B cell (primary cell): Measurements from ENCODE around the gene TRAM2. TPM values are rescaled to one million over a fixed set of nuclear protein-coding genes. Genes with fewer than 3 reads are reported as not detected.

Experiments used
- ATAC-seq: fragments of 200-7000 bp; cut with Tn5 transposase; one replicate; pipeline ENCODE4 v1.10.0; 2021; ENCODE audit warnings: low read depth, mild to moderate bottlenecking, moderate number of reproducible peaks, moderate library complexity
- CTCF ChIA-PET: fragments of 350-600 bp; sonication (Branson Sonifier 250); formaldehyde crosslinking; loops from one replicate; lab custom pipeline; 2021; ENCODE audit warnings: antibody characterized with exemption, inconsistent platforms; lab: Charles Lee
- POLR2A ChIA-PET: fragments of 350-600 bp; sonication (Branson Sonifier 250); formaldehyde crosslinking; loops from one replicate; lab custom pipeline; 2021; ENCODE audit warnings: antibody characterized with exemption; lab: Charles Lee
- DNase-seq: peaks from one replicate; pipeline ENCODE4 v3.0.0; 2013
- H2AFZ ChIP-seq: 2 replicates; pipeline ENCODE4 v1.6.1; 2012; ENCODE audit warnings: mild to moderate bottlenecking, low read depth, low read length; ENCODE audit not compliant: insufficient read depth, poor library complexity, severe bottlenecking
- H3K27ac ChIP-seq, 2 donors: 1 replicate in 1 of 2; 2 replicates in 1 of 2; pipeline ENCODE4 v1.5.1; 2012 to 2013; ENCODE audit warnings: low read length in 2 of 2, mild to moderate bottlenecking in 2 of 2, moderate library complexity in 1 of 2
- H3K27me3 ChIP-seq, 4 experiments: fragments of 200-600 bp in 1 of 4; sonication (generic) in 1 of 4; replicated peaks in 1 of 4; 1 replicate in 2 of 4; 2 replicates in 2 of 4; pipeline versions ENCODE4 v1.6.1 to v1.7.0; 2013 to 2016; ENCODE audit warnings: low read length in 3 of 4, mild to moderate bottlenecking in 2 of 4, mixed read lengths in 1 of 4, moderate library complexity in 1 of 4; ENCODE audit not compliant: insufficient read depth in 4 of 4, control insufficient read depth in 3 of 4; ENCODE audit errors: control extremely low read depth in 1 of 4
- H3K36me3 ChIP-seq, 2 experiments: replicated peaks in 1 of 2; 1 replicate in 1 of 2; 2 replicates in 1 of 2; pipeline versions ENCODE4 v1.6.1 to v1.7.1; 2013; ENCODE audit warnings: low read length in 1 of 2; ENCODE audit not compliant: insufficient read depth in 2 of 2, control insufficient read depth in 1 of 2; ENCODE audit errors: control extremely low read depth in 1 of 2, extremely low read depth in 1 of 2
- H3K4me1 ChIP-seq, 2 donors: fragments of 200-600 bp in 1 of 2; sonication (generic) in 1 of 2; 1 replicate in 1 of 2; 2 replicates in 1 of 2; pipeline versions ENCODE4 v1.5.1 to v1.6.1; 2013 to 2017; ENCODE audit warnings: low read length in 2 of 2; ENCODE audit not compliant: control insufficient read depth in 2 of 2, insufficient read depth in 2 of 2
- H3K4me2 ChIP-seq: replicated peaks from 2 replicates; pipeline ENCODE3; 2012; ENCODE audit warnings: mild to moderate bottlenecking, low read depth, low read length; ENCODE audit not compliant: poor library complexity, severe bottlenecking
- H3K4me3 ChIP-seq, 5 experiments: fragments of 200-600 bp in 1 of 5; sonication (generic) in 1 of 5; 1 replicate in 3 of 5; 2 replicates in 2 of 5; pipeline versions ENCODE4 v1.5.1 to v1.7.0; 2011 to 2016; ENCODE audit warnings: low read length in 4 of 5, mild to moderate bottlenecking in 4 of 5, low read depth in 2 of 5, control low read depth in 1 of 5, moderate library complexity in 1 of 5; ENCODE audit not compliant: insufficient read depth in 1 of 5; ENCODE audit errors: control extremely low read depth in 1 of 5, extremely low read depth in 1 of 5
- H3K79me2 ChIP-seq: fragments of 200-600 bp; sonication (generic); one replicate; pipeline ENCODE4 v1.6.0; 2016; ENCODE audit warnings: low read length; ENCODE audit not compliant: control insufficient read depth, insufficient read depth
- H3K9ac ChIP-seq: fragments of 200-600 bp; sonication (generic); 2 replicates; pipeline ENCODE4 v1.6.1; 2017; ENCODE audit warnings: mild to moderate bottlenecking, low read length, moderate library complexity
- H3K9me3 ChIP-seq, 3 donors: one replicate each; pipeline versions ENCODE4 v1.6.1 to v1.7.1; 2013; ENCODE audit warnings: low read length in 2 of 3; ENCODE audit not compliant: control insufficient read depth in 2 of 3, insufficient read depth in 1 of 3; ENCODE audit errors: control extremely low read depth in 1 of 3
- H4K20me1 ChIP-seq: 2 replicates; pipeline ENCODE4 v1.6.0; 2012; ENCODE audit warnings: mild to moderate bottlenecking, low read length; ENCODE audit not compliant: insufficient read depth, control insufficient read depth, poor library complexity, severe bottlenecking
- H3K27ac Mint-ChIP-seq: one replicate; pipeline ENCODE4 v1.8.0; 2021; ENCODE audit warnings: mixed read lengths
- H3K27me3 Mint-ChIP-seq: one replicate; pipeline ENCODE4 v1.8.0; 2021; ENCODE audit warnings: mixed read lengths
- H3K4me1 Mint-ChIP-seq: one replicate; pipeline ENCODE4 v1.8.0; 2021; ENCODE audit warnings: mixed read lengths
- H3K4me3 Mint-ChIP-seq: one replicate; pipeline ENCODE4 v1.8.0; 2021; ENCODE audit warnings: mixed read lengths
- H3K9me3 Mint-ChIP-seq: one replicate; pipeline ENCODE4 v1.8.0; 2022; ENCODE audit warnings: mixed read lengths; ENCODE audit not compliant: insufficient read depth
- EZH2 ChIP-seq: IDR thresholded peaks from 2 replicates; pipeline ENCODE4 v1.6.1; 2012; ENCODE audit warnings: borderline replicate concordance, low read depth, mild to moderate bottlenecking, moderate library complexity, low read length; ENCODE audit not compliant: insufficient read depth, poor library complexity, severe bottlenecking
- WGBS: methylation state at CpG from one replicate; pipeline ENCODE4 v1.1.5; 2013; ENCODE audit warnings: missing lambda C conversion rate; ENCODE audit not compliant: insufficient coverage; 5-methylcytosine and 5-hydroxymethylcytosine counted together
- intact Hi-C: fragments of 100-400 bp; cut with micrococcal nuclease; formaldehyde crosslinking; loops from one replicate; pipeline ENCODE4 v1.10.0; 2022
- polyA plus RNA-seq: library from polyadenylated mRNA; depleted of rRNA; stranded (reverse); fragments of >200 nt; gene quantifications from 2 replicates; pipeline ENCODE4 v1.2.3, GENCODE V29; 2012
- total RNA-seq, 2 donors: library from RNA; stranded (reverse); fragments of 120-200 nt in 1 of 2; gene quantifications; 1 replicate in 1 of 2; 2 replicates in 1 of 2; pipeline versions ENCODE4 v1.2.3 to v1.2.4, GENCODE V29; 2013 to 2022
- TF ChIP-seq, protein P1 (sequence below): fragments of 200-600 bp; IDR thresholded peaks from one replicate; pipeline ENCODE4 v1.8.0; 2022; ENCODE audit warnings: antibody characterized with exemption, mild to moderate bottlenecking

TRAM2 gene
- total and polyA plus RNA-seq, 2 donors (not counting 1 experiment from before 2014, with no cell fraction given): 9.0 to 13.3 TPM

- ChIA-PET CTCF (interaction anchor here (1.1 to 3.3 kb wide), 4 partner anchors 12 to 162 kb away, joined by 3 to 32 read pairs (median 6); partner anchors contain the start of gene EFHC1), POLR2A (interaction anchor here (1.6 kb wide), 1 partner anchor 17 kb away, joined by 5 read pairs; no protein-coding TSS in a partner anchor)
- Histone ChIP-seq H3K4me1 (peaks cover 32 to 35% of the 10 kb centered on the region in 2 donors), H3K36me3 (peaks cover 0 to under 1% of the 10 kb centered on the region in 2 experiments), H3K9ac (peak overlapping the region; percentile 74), H3K4me3 (peak overlapping the region; percentile 63 to 88 (median 65)), H3K27me3 (no peaks in the 10 kb centered on the region), H3K4me2 (peak overlapping the region; percentile 66), H4K20me1 (peaks cover 18% of the 10 kb centered on the region), H3K9me3 (no peaks in the 10 kb centered on the region), H2AFZ (peak overlapping the region; percentile 89), H3K79me2 (peaks cover 31% of the 10 kb centered on the region), H3K27ac (peak overlapping the region; percentile 66 to 92)
- Mint-ChIP-seq H3K9me3 (no peaks in the 10 kb centered on the region), H3K4me1 (peaks cover 42% of the 10 kb centered on the region), H3K27me3 (no peaks in the 10 kb centered on the region), H3K27ac (peak overlapping the region; percentile 83), H3K4me3 (peak overlapping the region; percentile 92)
- TF ChIP-seq, protein P1, sequence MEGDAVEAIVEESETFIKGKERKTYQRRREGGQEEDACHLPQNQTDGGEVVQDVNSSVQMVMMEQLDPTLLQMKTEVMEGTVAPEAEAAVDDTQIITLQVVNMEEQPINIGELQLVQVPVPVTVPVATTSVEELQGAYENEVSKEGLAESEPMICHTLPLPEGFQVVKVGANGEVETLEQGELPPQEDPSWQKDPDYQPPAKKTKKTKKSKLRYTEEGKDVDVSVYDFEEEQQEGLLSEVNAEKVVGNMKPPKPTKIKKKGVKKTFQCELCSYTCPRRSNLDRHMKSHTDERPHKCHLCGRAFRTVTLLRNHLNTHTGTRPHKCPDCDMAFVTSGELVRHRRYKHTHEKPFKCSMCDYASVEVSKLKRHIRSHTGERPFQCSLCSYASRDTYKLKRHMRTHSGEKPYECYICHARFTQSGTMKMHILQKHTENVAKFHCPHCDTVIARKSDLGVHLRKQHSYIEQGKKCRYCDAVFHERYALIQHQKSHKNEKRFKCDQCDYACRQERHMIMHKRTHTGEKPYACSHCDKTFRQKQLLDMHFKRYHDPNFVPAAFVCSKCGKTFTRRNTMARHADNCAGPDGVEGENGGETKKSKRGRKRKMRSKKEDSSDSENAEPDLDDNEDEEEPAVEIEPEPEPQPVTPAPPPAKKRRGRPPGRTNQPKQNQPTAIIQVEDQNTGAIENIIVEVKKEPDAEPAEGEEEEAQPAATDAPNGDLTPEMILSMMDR: no peak
- no peak for TF ChIP-seq EZH2
- ATAC-seq (no peak), DNase-seq (peak; percentile 16)
- intact Hi-C loops: loop anchor here (2.0 to 5.0 kb wide), 4 partner anchors 81 to 1214 kb away; partner anchors contain the start of gene PAQR8
- WGBS: no CpG with 5 or more reads among the region's 9 CpGs
Measured at GRCh38 chr6:52577778-52578463, 1.1 kb upstream of the TRAM2 start.
